Measurements from ENCODE around the gene TMEM44.

TMEM44 gene

GRCh38 chr3:194588741-194589140 is 44.5 kb downstream of the TMEM44 start:
- no peak for TF ChIP-seq CTCF (IDR thresholded peaks at IDR 0.05; ENCODE audit: borderline replicate concordance, insufficient read depth, low read depth, low read length)
- no peak overlapping the region for H3K4me3 ChIP-seq (ENCODE audit: low read depth, low read length)

- no peak for TF ChIP-seq CTCF (IDR thresholded peaks at IDR 0.05; ENCODE audit: borderline replicate concordance, insufficient read depth, low read depth, low read length)
- H3K4me3 ChIP-seq (ENCODE audit: low read depth, low read length), result no peak overlapping the region
Observed at GRCh38 chr3:194588236-194588635, 45.0 kb downstream of the TMEM44 start.

- no peak overlapping the region for H3K4me3 ChIP-seq (ENCODE audit: low read depth, low read length)
- no peak for TF ChIP-seq CTCF (IDR thresholded peaks at IDR 0.05; ENCODE audit: borderline replicate concordance, insufficient read depth, low read depth, low read length)
Observed at GRCh38 chr3:194587438-194587931, 45.7 kb downstream of the TMEM44 start.

- TF ChIP-seq CTCF (IDR thresholded peaks at IDR 0.05; ENCODE audit: borderline replicate concordance, insufficient read depth, low read depth, low read length), result no peak
Observed at GRCh38 chr3:194586836-194587235, 46.4 kb downstream of the TMEM44 start.

GRCh38 chr3:194585880-194586281 is 47.3 kb downstream of the TMEM44 start:
- TF ChIP-seq CTCF (IDR thresholded peaks at IDR 0.05; ENCODE audit: borderline replicate concordance, insufficient read depth, low read depth, low read length), result no peak
- no peak overlapping the region for H3K4me3 ChIP-seq (ENCODE audit: low read depth, low read length)

More at GRCh38 chr3:194586836-194587235, 46.4 kb downstream of the TMEM44 start:
- no peak overlapping the region for H3K4me3 ChIP-seq (ENCODE audit: low read depth, low read length)

GRCh38 chr3:194584866-194585265 is 48.4 kb downstream of the TMEM44 start:
- no peak for TF ChIP-seq CTCF (IDR thresholded peaks at IDR 0.05; ENCODE audit: borderline replicate concordance, insufficient read depth, low read depth, low read length)
- no peak overlapping the region for H3K4me3 ChIP-seq (ENCODE audit: low read depth, low read length)

- peak overlapping the region; percentile 98 for H3K4me3 ChIP-seq (ENCODE audit: low read depth, low read length)
- no peak for TF ChIP-seq CTCF (IDR thresholded peaks at IDR 0.05; ENCODE audit: borderline replicate concordance, insufficient read depth, low read depth, low read length)
Observed at GRCh38 chr3:194584320-194584776, 48.9 kb downstream of the TMEM44 start.
